GM21576 (cell line): Measurements from ENCODE around the gene CYP2J2.
"Not testable (repeated sequence)": the region's sequence is repeated elsewhere in the genome, so short reads cannot be mapped to it uniquely, and the experiment has no call there.

Experiments used
- ATAC-seq: cut with Tn5 transposase; IDR thresholded peaks from one replicate; pipeline ENCODE4 v1.9.1; 2021; ENCODE audit warnings: mild to moderate bottlenecking, moderate library complexity; ENCODE audit not compliant: unreplicated experiment

Gene CYP2J2

DNA sequence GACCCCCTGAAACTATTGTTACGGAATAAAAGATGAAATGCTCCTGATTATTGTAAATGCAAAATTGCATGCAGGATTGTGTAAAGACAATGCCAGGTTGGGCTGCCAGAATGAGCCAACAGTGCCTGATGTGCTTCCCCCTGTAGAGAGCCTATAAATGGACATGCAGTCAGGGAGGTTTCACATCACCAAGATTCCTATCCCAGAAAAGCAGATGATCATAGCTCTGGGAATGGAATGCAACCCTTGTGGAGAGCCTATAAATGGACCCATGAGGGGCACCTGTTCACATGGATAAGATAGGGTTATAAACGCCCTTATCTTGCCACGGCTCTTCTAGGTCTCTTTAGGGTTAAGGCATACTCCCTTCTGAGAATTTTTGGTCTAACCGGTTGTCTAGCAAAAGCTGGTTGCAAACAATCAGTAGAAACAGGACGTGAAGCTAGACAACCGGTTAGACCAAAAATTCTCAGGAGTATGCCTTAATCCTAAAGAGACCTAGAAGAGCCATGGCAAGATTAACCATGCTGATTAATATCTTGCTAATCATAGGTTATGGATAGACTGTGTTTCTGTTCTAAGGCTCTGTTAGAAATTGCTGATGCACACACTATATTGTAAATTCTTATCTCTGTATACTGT lies 5.2 kb downstream of the CYP2J2 start:
- not testable (repeated sequence) for ATAC-seq

DNA sequence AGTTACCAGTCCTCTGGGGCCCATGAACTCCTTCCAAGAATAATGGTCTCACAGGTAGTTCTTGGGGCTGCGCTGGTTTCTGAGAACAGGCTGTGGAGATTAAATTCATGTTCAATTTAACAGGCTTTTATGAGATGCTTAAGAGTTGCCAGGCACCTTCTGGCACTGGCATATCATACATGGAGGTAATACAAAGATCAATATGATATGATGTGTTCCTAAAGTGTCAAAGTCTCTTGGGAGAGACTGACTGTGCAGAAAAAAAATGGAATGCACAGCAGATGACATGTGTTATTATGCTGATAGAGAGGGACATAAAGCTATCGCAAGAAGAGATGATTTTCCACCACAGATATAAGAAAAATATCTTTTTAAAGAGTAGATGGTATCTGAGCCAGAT lies 6.8 kb downstream of the CYP2J2 start:
- ATAC-seq = no peak

- ATAC-seq = no peak
Observed at GRCh38 chr1:59917785-59918180, 8.8 kb downstream of the CYP2J2 start.

GRCh38 chr1:59917026-59917784 lies 9.4 kb downstream of the CYP2J2 start:
- no peak for ATAC-seq

DNA sequence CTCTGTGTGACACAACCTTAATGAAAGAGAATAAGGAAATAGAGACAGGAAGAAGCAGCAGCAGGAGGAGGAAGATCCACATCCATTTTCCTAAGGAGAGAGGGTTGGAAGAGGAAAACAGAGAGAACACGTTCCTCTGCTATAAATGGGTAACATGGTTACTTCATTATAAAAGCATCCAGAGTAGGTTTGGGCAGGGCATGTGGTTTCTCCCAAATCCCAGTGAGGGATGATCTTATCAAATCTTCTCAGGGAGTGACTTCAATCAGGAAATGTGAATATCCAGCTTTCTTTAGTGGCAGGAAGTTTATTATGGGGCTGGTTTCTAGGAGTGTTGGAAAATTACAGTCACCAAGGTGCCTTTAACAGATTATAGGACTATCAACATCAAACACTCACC lies 11.1 kb downstream of the CYP2J2 start:
- ATAC-seq = no peak

- not testable (repeated sequence) for ATAC-seq
Observed at GRCh38 chr1:59914791-59915286, 11.7 kb downstream of the CYP2J2 start.

- ATAC-seq = no peak
Observed at GRCh38 chr1:59908682-59909081, 17.9 kb downstream of the CYP2J2 start.

DNA sequence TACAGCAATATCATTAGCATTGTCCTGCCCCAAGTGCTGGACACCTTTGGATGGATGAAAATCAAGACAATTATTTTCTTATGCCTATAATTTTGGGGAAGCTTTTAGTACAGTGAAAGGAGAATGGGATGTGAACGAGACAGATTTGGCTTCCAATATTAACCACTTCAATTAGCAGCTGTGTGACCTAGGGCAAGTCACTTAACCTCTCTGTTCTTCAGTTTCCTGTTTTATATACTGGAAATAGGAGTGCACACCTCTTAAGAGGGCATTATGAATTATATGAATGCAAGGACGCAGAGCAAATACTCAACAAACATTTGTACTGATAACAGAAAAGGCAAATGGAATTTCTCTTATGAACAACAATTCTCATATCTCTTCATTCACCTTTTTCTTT lies 18.5 kb downstream of the CYP2J2 start:
- ATAC-seq = no peak

- ATAC-seq = no peak
Observed at GRCh38 chr1:59906931-59907330, 19.6 kb downstream of the CYP2J2 start.

DNA sequence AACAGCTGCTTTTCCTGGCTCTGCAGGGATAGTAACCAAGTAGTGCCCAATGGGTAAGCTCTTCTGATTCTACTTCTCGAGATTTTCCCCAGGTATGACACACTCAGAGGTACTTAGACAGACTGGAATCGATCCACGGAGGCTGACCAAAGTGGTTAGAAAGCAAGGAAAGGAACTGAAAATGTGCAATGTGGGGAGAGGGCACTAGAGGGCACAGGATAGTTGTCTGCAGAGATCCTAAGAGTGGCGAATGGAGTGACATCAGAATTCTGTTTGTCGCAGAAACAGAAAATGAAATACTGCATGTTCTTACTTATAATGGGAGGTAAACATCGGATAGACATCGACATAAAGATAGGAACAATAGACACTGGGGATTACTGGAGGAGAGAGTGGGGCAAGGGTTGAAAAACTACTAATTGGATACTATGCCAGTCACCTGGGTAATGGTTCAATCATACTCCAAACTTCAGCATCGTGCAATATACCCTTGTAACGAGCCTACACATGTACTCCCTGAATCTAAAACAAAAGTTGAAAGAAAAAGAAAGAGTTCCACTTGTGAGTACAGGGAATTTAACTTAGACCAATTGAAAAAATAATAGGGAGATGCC lies 23.3 kb downstream of the CYP2J2 start:
- ATAC-seq = peak; percentile 77

- no peak for ATAC-seq
Observed at GRCh38 chr1:59901770-59902388, 24.7 kb downstream of the CYP2J2 start.

DNA sequence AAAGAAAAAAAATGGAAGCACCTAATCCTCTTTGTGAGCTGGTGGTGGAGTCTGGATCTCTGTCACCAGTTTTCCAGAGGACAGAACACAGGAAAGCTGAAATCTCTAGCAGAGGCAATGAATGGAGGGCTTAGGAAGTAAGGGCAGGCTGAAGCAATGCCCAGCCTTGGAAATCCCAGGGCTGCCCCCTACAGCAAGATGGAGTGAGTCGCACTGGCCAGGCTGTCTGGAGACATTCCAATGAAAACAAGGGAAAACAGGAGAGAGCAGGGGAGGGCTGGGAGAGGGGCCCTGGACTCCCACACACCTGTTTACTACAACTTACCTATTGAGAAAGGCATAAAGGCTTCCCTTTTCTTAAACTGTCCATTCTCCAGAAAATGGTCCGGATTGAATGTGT lies 25.9 kb downstream of the CYP2J2 start:
- no peak for ATAC-seq

- no peak for ATAC-seq
Observed at GRCh38 chr1:59898927-59899326, 27.6 kb downstream of the CYP2J2 start.

GRCh38 chr1:59897165-59897564 lies 29.4 kb downstream of the CYP2J2 start:
- ATAC-seq = no peak

GRCh38 chr1:59892841-59893811 lies 33.4 kb downstream of the CYP2J2 start:
- ATAC-seq = no peak

DNA sequence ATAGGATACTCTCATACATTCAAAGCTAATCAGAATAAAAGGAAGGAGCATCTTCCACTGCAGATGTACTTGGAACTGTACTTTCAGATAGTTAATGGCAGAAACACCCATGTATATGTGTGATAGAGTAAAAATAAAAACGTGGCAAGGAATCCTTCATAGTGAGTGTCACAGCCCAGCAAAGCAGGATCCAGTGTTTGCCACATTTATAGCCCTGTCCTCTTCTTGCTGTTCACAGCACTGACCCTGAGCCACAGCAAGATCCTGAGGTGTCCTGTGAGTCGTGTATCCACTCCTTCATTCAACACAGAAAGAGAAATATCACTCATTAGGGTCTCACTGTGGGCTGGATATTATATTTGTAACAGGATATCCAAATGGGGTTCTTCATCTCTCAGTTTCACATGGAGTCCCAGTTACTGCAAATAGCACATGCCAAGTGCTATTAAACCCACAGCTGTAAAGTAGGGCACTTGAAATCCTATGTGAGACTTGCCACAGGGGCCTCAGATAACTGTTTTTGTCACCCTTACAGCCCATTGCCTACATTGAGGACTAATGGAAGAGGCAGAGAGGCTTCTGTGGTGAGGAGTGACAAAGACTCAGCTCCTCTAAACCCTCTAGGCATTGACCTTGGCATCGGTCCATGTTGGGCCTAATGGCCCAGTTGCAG lies 41.3 kb downstream of the CYP2J2 start:
- ATAC-seq = no peak

GRCh38 chr1:59880735-59881134 lies 45.8 kb downstream of the CYP2J2 start:
- no peak for ATAC-seq

DNA sequence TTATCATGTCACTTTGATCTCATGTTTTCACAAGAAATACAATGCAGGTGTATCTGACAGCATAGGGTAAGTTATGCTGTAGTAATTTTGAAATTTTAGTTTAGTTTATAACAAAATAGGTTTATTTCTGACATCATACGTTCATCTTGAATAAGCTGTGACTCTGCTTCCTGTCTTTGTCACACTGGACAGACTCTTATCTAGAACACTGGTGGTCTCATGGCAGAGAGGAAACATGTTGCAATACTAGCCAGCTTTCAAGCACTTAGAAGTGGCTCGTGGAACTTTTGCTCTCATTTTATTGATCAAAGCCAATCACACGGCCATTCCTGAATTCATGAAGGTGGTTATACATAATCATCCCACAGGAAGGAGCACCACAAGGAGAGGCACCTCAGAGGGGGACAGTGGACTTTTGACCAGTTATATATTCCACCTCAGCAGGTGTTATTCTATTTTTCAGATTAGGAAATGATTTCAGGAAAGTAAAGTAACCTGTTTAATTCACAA lies 46.5 kb downstream of the CYP2J2 start:
- no peak for ATAC-seq

GRCh38 chr1:59879574-59879973 lies 47.0 kb downstream of the CYP2J2 start:
- no peak for ATAC-seq

DNA sequence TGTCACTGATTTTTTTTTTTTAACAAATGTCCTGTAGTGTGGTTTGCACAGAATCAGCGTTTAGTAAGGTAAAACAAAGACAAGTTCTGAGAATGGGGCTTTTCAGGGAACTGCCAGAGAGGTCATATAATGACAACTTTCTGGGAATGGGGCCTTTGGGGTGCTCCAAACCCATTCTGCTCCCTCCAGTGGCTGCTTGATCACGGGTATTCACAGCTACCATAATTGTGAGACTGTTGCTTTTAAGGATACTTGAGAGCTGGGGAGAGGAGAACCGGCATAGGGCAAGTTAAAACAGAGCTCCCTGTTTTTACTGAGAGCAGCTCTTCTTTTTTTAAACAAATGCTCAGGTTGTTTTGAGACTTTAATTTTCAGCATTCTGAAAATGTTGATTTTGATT lies 48.2 kb downstream of the CYP2J2 start:
- ATAC-seq = no peak
